ELR (cell line): Measurements from ENCODE around the gene CST6.
A peak's percentile ranks its signal among the peaks of the same experiment; 100 is the strongest.

Experiments
- DNase-seq: peaks from one replicate; pipeline ENCODE4 v3.0.0-alpha.2; 2015; ENCODE audit warnings: low read depth

The CST6 gene

GRCh38 chr11:66011785-66012303 is at the start of gene CST6:
Gene CST6 (plus strand): TSS chr11:66012008. CDS start chr11:66012045, 37 bp downstream.
- DNase-seq = no peak

GRCh38 chr11:65962141-65962564 is 49.7 kb upstream of the CST6 start:
- DNase-seq = no peak

GRCh38 chr11:65964906-65965305 is 46.9 kb upstream of the CST6 start:
- DNase-seq = no peak

GRCh38 chr11:65965986-65966762 is 45.6 kb upstream of the CST6 start:
- DNase-seq = no peak

GRCh38 chr11:65967329-65967934 is 44.4 kb upstream of the CST6 start:
- no peak for DNase-seq

- DNase-seq = no peak
Observed at GRCh38 chr11:65968600-65969482, 43.0 kb upstream of the CST6 start.

- DNase-seq = no peak
Observed at GRCh38 chr11:65972116-65972515, 39.7 kb upstream of the CST6 start.

- DNase-seq = peak; percentile 87
Observed at GRCh38 chr11:65973439-65974110, 38.2 kb upstream of the CST6 start.

- no peak for DNase-seq
Observed at GRCh38 chr11:65975771-65976170, 36.0 kb upstream of the CST6 start.

GRCh38 chr11:65976216-65977176 is 35.3 kb upstream of the CST6 start:
- no peak for DNase-seq

GRCh38 chr11:65977621-65978390 is 34.0 kb upstream of the CST6 start:
- DNase-seq = no peak

GRCh38 chr11:65978391-65979238 is 33.2 kb upstream of the CST6 start:
- DNase-seq = no peak

GRCh38 chr11:65979261-65979759 is 32.5 kb upstream of the CST6 start:
- DNase-seq = no peak

- DNase-seq = no peak
Observed at GRCh38 chr11:65981101-65981740, 30.6 kb upstream of the CST6 start.

- DNase-seq = no peak
Observed at GRCh38 chr11:65981972-65982823, 29.6 kb upstream of the CST6 start.

GRCh38 chr11:65982824-65983588 is 28.8 kb upstream of the CST6 start:
- DNase-seq = no peak
